VCaP (cell line): ENCODE measurements around the gene MDM2.
A peak's percentile ranks its signal among the peaks of the same experiment; 100 is the strongest.
"Not testable (repeated sequence)": the region's sequence is repeated elsewhere in the genome, so short reads cannot be mapped to it uniquely, and the experiment has no call there.

Source experiments
- H3K27ac ChIP-seq: fragments of 450-650 bp; 2 replicates; pipeline ENCODE4 v1.5.1; 2017
- CTCF ChIP-seq: fragments of 450-650 bp; conservative IDR thresholded peaks from 2 replicates; pipeline ENCODE4 v1.5.1; 2017; ENCODE audit warnings: mild to moderate bottlenecking, moderate library complexity

MDM2 gene

GRCh38 chr12:68854554-68854953, 46.6 kb downstream of the MDM2 start:
- H3K27ac ChIP-seq = no peak overlapping the region
- TF ChIP-seq CTCF = no peak

- H3K27ac ChIP-seq = no peak overlapping the region
- TF ChIP-seq CTCF = no peak
Measured at GRCh38 chr12:68855111-68855510, 47.1 kb downstream of the MDM2 start.

- no peak overlapping the region for H3K27ac ChIP-seq
- TF ChIP-seq CTCF = no peak
Measured at GRCh38 chr12:68855771-68856170, 47.8 kb downstream of the MDM2 start.

- no peak for TF ChIP-seq CTCF
Measured at GRCh38 chr12:68856510-68856909, 48.5 kb downstream of the MDM2 start.

GRCh38 chr12:68861890-68862289, 53.9 kb downstream of the MDM2 start:
- no peak for TF ChIP-seq CTCF
- no peak overlapping the region for H3K27ac ChIP-seq

More at GRCh38 chr12:68856510-68856909, 48.5 kb downstream of the MDM2 start:
- no peak overlapping the region for H3K27ac ChIP-seq

- H3K27ac ChIP-seq = no peak overlapping the region
- TF ChIP-seq CTCF = no peak
Measured at GRCh38 chr12:68863109-68863770, 55.3 kb downstream of the MDM2 start.

- not testable (repeated sequence) for H3K27ac ChIP-seq
- TF ChIP-seq CTCF = peak; percentile 91
Measured at GRCh38 chr12:68863886-68864454, 56.0 kb downstream of the MDM2 start.
